ENCODE data around the gene CD63.
"Not testable (repeated sequence)": the region's sequence is repeated elsewhere in the genome, so short reads cannot be mapped to it uniquely, and the experiment has no call there.

The CD63 gene

DNA sequence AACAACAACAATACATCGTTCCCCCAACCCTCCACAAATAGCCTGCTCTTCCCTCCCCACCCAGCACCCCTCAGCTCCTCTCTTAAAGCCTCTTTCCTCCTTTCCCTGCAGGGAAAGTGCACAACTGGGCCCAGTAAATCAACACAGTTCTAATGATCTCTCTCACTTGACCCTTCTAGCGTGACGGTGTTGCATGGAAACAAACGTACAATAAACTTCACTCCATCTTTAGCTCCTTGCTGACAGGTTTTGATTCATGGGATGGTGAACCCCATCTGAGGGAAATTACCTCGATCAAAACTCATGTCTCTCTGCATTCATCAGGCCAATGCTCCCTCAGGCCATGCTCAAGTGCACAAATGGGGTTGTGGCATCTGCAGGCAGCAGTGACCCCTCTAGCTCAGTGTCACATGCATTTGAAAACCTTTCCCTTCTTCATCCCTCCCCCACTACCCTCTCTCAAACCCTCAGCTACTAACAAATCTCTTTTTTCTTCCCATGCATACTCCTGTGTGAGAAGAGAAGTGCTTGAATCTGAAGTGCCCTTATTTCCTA, 37.0 kb upstream of the CD63 start:
- no peak overlapping the region for H3K9ac ChIP-seq
- no peak overlapping the region for H2AFZ ChIP-seq
- no peak overlapping the region for H3K4me2 ChIP-seq (ENCODE audit: low read length)
- H3K79me2 ChIP-seq, result peaks cover 11% of the 10 kb centered on the region
- TF ChIP-seq CTCF (IDR thresholded peaks at IDR 0.05), result no peak
- H3K4me3 ChIP-seq (ENCODE audit: low read depth, low read length), result no peak overlapping the region
- no peaks in the 10 kb centered on the region for H3K4me1 ChIP-seq
- H3K9me3 ChIP-seq (ENCODE audit: control insufficient read depth, low read length), result no peaks in the 10 kb centered on the region
- no peaks in the 10 kb centered on the region for H3K27me3 ChIP-seq (ENCODE audit: control insufficient read depth, insufficient read depth, low read length)
- no peak overlapping the region for H3K27ac ChIP-seq
- no peaks in the 10 kb centered on the region for H3K36me3 ChIP-seq (ENCODE audit: control insufficient read depth, insufficient read depth, low read length)

GRCh38 chr12:55762646-55763045, 33.8 kb upstream of the CD63 start:
- no peak overlapping the region for H3K4me3 ChIP-seq (ENCODE audit: low read depth, low read length)
- H3K9ac ChIP-seq, result no peak overlapping the region
- H3K4me1 ChIP-seq, result no peaks in the 10 kb centered on the region
- H3K79me2 ChIP-seq, result peaks cover 3% of the 10 kb centered on the region
- no peaks in the 10 kb centered on the region for H3K36me3 ChIP-seq (ENCODE audit: control insufficient read depth, insufficient read depth, low read length)
- TF ChIP-seq CTCF (IDR thresholded peaks at IDR 0.05), result no peak
- no peaks in the 10 kb centered on the region for H3K27me3 ChIP-seq (ENCODE audit: control insufficient read depth, insufficient read depth, low read length)
- H3K9me3 ChIP-seq (ENCODE audit: control insufficient read depth, low read length), result no peaks in the 10 kb centered on the region
- H2AFZ ChIP-seq, result no peak overlapping the region
- no peak overlapping the region for H3K4me2 ChIP-seq (ENCODE audit: low read length)
- no peak overlapping the region for H3K27ac ChIP-seq

DNA sequence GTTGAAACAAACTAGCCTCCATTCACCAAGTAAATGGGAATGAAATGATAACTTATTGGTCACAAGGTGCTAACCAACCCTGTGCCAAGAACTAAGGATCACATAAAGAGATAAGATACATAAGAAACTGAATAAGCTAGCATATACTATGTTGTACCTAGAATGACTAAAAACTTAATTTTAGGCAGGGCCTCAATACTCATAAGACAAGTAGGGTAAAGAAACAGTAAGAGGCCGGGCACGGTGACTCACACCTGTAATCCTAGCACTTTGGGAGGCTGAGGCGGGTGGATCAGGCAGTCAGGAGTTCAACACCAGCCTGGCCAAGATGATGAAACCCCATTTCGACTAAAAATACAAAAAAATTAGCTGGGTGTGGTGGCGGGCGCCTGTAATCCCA, 31.9 kb upstream of the CD63 start:
- Histone ChIP-seq H3K4me2 (ENCODE audit: low read length) (no peak overlapping the region), H3K27me3 (ENCODE audit: control insufficient read depth, insufficient read depth, low read length) (no peaks in the 10 kb centered on the region), H3K9ac (no peak overlapping the region), H2AFZ (no peak overlapping the region), H3K4me1 (no peaks in the 10 kb centered on the region), H3K9me3 (ENCODE audit: control insufficient read depth, low read length) (no peaks in the 10 kb centered on the region), H3K79me2 (no peaks in the 10 kb centered on the region), H3K27ac (no peak overlapping the region), H3K4me3 (ENCODE audit: low read depth, low read length) (no peak overlapping the region), H3K36me3 (ENCODE audit: control insufficient read depth, insufficient read depth, low read length) (no peaks in the 10 kb centered on the region)
- no peak for TF ChIP-seq CTCF (IDR thresholded peaks at IDR 0.05)

- not testable (repeated sequence) for H3K9ac ChIP-seq; H3K4me1 ChIP-seq; H2AFZ ChIP-seq; H3K79me2 ChIP-seq; H3K27ac ChIP-seq; H3K4me3 ChIP-seq (ENCODE audit: low read depth, low read length); H3K9me3 ChIP-seq (ENCODE audit: control insufficient read depth, low read length); H3K36me3 ChIP-seq (ENCODE audit: control insufficient read depth, insufficient read depth, low read length); H3K4me2 ChIP-seq (ENCODE audit: low read length); H3K27me3 ChIP-seq (ENCODE audit: control insufficient read depth, insufficient read depth, low read length)
Observed at GRCh38 chr12:55758575-55758974, 29.8 kb upstream of the CD63 start.

- no peak overlapping the region for H3K27ac ChIP-seq
- no peak for TF ChIP-seq CTCF (IDR thresholded peaks at IDR 0.05)
- H3K27me3 ChIP-seq (ENCODE audit: control insufficient read depth, insufficient read depth, low read length), result no peaks in the 10 kb centered on the region
- no peak overlapping the region for H3K4me2 ChIP-seq (ENCODE audit: low read length)
- no peak overlapping the region for H2AFZ ChIP-seq
- no peaks in the 10 kb centered on the region for H3K36me3 ChIP-seq (ENCODE audit: control insufficient read depth, insufficient read depth, low read length)
- no peak overlapping the region for H3K4me3 ChIP-seq (ENCODE audit: low read depth, low read length)
- H3K4me1 ChIP-seq, result no peaks in the 10 kb centered on the region
- no peaks in the 10 kb centered on the region for H3K9me3 ChIP-seq (ENCODE audit: control insufficient read depth, low read length)
- H3K79me2 ChIP-seq, result no peaks in the 10 kb centered on the region
- no peak overlapping the region for H3K9ac ChIP-seq
Observed at GRCh38 chr12:55757701-55758100, 28.9 kb upstream of the CD63 start.

Measured in parathyroid adenoma (tissue), 2 donors.